SK-N-MC (cell line): Measurements from ENCODE around the gene EXD3.
"Not testable (repeated sequence)": the region's sequence is repeated elsewhere in the genome, so short reads cannot be mapped to it uniquely, and the experiment has no call there.

Experiments used
- DNase-seq: peaks from one replicate; pipeline ENCODE4 v3.0.0-alpha.2; 2011; ENCODE audit warnings: low read depth, low spot score
- H3K27ac ChIP-seq: fragments of 200-600 bp; sonication (generic); 2 replicates; pipeline ENCODE4 v1.5.1; 2016; ENCODE audit warnings: mixed run types
- H3K36me3 ChIP-seq: fragments of 200-600 bp; sonication (generic); 2 replicates; pipeline ENCODE4 v1.6.1; 2017; ENCODE audit warnings: antibody characterized with exemption, low read length, mixed read lengths; ENCODE audit not compliant: insufficient read depth
- H3K4me3 ChIP-seq: fragments of 200-600 bp; sonication (generic); 2 replicates; pipeline ENCODE4 v1.5.1; 2016
- H3K9ac ChIP-seq: fragments of 200-600 bp; sonication (generic); 2 replicates; pipeline ENCODE4 v1.8.0; 2017; ENCODE audit warnings: mixed run types, mixed read lengths; ENCODE audit not compliant: insufficient read length
- H3K9me3 ChIP-seq: fragments of 200-600 bp; sonication (generic); 2 replicates; pipeline ENCODE4 v1.6.1; 2017; ENCODE audit warnings: low read depth, mild to moderate bottlenecking, antibody characterized with exemption, low read length, moderate library complexity, mixed read lengths
- EZH2 ChIP-seq: fragments of 200-600 bp; sonication (generic); IDR thresholded peaks from one replicate; pipeline ENCODE4 v1.6.1; 2017; ENCODE audit warnings: antibody characterized with exemption
- FOXP2 ChIP-seq: optimal IDR thresholded peaks from 2 replicates; pipeline ENCODE3; 2011; ENCODE audit warnings: mild to moderate bottlenecking, moderate library complexity; ENCODE audit not compliant: insufficient read depth; ENCODE audit errors: extremely low read length, control extremely low read depth
- POLR2AphosphoS5 ChIP-seq: IDR thresholded peaks from 2 replicates; pipeline ENCODE4 v1.6.1; 2012; ENCODE audit warnings: mild to moderate bottlenecking, low read depth, low read length, borderline replicate concordance

Gene EXD3

GRCh38 chr9:137410891-137411249 lies 12.1 kb downstream of the EXD3 start:
- Histone ChIP-seq H3K27ac (no peak overlapping the region), H3K9ac (no peak overlapping the region), H3K9me3 (no peaks in the 10 kb centered on the region), H3K36me3 (no peaks in the 10 kb centered on the region), H3K4me3 (no peak overlapping the region)
- no peak for TF ChIP-seq POLR2AphosphoS5
- TF ChIP-seq EZH2, result no peak
- TF ChIP-seq FOXP2, result no peak
- no peak for DNase-seq

- H3K9ac ChIP-seq, H3K9me3 ChIP-seq, DNase-seq, H3K36me3 ChIP-seq, H3K27ac ChIP-seq, H3K4me3 ChIP-seq: not testable (repeated sequence)
Observed at GRCh38 chr9:137410236-137410890, 12.6 kb downstream of the EXD3 start.

GRCh38 chr9:137409515-137409914 lies 13.4 kb downstream of the EXD3 start:
- H3K9ac ChIP-seq, result no peak overlapping the region
- H3K27ac ChIP-seq, result no peak overlapping the region
- no peak for DNase-seq
- no peaks in the 10 kb centered on the region for H3K9me3 ChIP-seq
- no peak overlapping the region for H3K4me3 ChIP-seq
- TF ChIP-seq POLR2AphosphoS5 (no peak), EZH2 (no peak), FOXP2 (no peak)
- H3K36me3 ChIP-seq, result no peaks in the 10 kb centered on the region

GRCh38 chr9:137408651-137409405 lies 14.1 kb downstream of the EXD3 start:
- TF ChIP-seq FOXP2 (no peak), EZH2 (no peak), POLR2AphosphoS5 (no peak)
- no peak overlapping the region for H3K4me3 ChIP-seq
- DNase-seq, result no peak
- H3K36me3 ChIP-seq, result no peaks in the 10 kb centered on the region
- no peak overlapping the region for H3K9ac ChIP-seq
- H3K27ac ChIP-seq, result no peak overlapping the region
- H3K9me3 ChIP-seq, result no peaks in the 10 kb centered on the region

GRCh38 chr9:137407590-137408300 lies 15.2 kb downstream of the EXD3 start:
- TF ChIP-seq FOXP2, result no peak
- peak; percentile 24; the same call in 1 of the 2 replicates for TF ChIP-seq POLR2AphosphoS5
- DNase-seq, result no peak
- H3K9ac ChIP-seq, result no peak overlapping the region
- no peaks in the 10 kb centered on the region for H3K9me3 ChIP-seq
- H3K27ac ChIP-seq, result no peak overlapping the region
- no peaks in the 10 kb centered on the region for H3K36me3 ChIP-seq
- peak overlapping the region; percentile 67; the same call in 1 of the 2 replicates for H3K4me3 ChIP-seq

- no peak for TF ChIP-seq FOXP2
- TF ChIP-seq EZH2, result no peak
- TF ChIP-seq POLR2AphosphoS5, result no peak
Observed at GRCh38 chr9:137406876-137407589, 15.9 kb downstream of the EXD3 start.

GRCh38 chr9:137406085-137406760 lies 16.7 kb downstream of the EXD3 start:
- DNase-seq, result no peak
- Histone ChIP-seq H3K9ac (no peak overlapping the region), H3K9me3 (no peaks in the 10 kb centered on the region), H3K36me3 (no peaks in the 10 kb centered on the region), H3K4me3 (peak overlapping the region; percentile 67), H3K27ac (no peak overlapping the region)
- TF ChIP-seq POLR2AphosphoS5 (no peak), EZH2 (no peak), FOXP2 (no peak)

More at GRCh38 chr9:137406876-137407589, 15.9 kb downstream of the EXD3 start:
- Histone ChIP-seq H3K9me3 (no peaks in the 10 kb centered on the region), H3K4me3 (peak overlapping the region; percentile 67), H3K27ac (no peak overlapping the region), H3K9ac (no peak overlapping the region), H3K36me3 (no peaks in the 10 kb centered on the region)
- DNase-seq, result no peak

GRCh38 chr9:137405677-137406081 lies 17.3 kb downstream of the EXD3 start:
- Histone ChIP-seq H3K27ac (no peak overlapping the region), H3K9me3 (no peaks in the 10 kb centered on the region), H3K9ac (no peak overlapping the region), H3K4me3 (no peak overlapping the region), H3K36me3 (no peaks in the 10 kb centered on the region)
- no peak for DNase-seq
- TF ChIP-seq POLR2AphosphoS5, result no peak
